HCT116 (cell line): Measurements from ENCODE around the gene ANKRD44. TPM values are rescaled to one million over a fixed set of nuclear protein-coding genes. Genes with fewer than 3 reads are reported as not detected.

Source experiments
- ATAC-seq: fragments of 200-7000 bp; cut with Tn5 transposase; 2 replicates; pipeline ENCODE4 v1.9.1; 2020; ENCODE audit warnings: mild to moderate bottlenecking, moderate library complexity
- BruUV-seq: library from RNA; stranded (reverse); fragments of 400-500 nt; replicated peaks from 2 replicates; lab custom pipeline; 2021; lab: Mats Ljungman, UMichigan
- CTCF ChIA-PET: fragments of 300-600 bp; sonication (Branson Sonifier 250); formaldehyde crosslinking; loops from one replicate; lab custom pipeline; 2021; ENCODE audit warnings: antibody characterized with exemption; lab: Charles Lee
- POLR2A ChIA-PET: fragments of 300-600, 350-600 bp; sonication (Branson Sonifier 250); formaldehyde crosslinking; loops from one replicate; lab custom pipeline; 2021; ENCODE audit warnings: antibody characterized with exemption; lab: Charles Lee
- RAD21 ChIA-PET, 2 experiments: fragments of 300-600 bp; sonication (Branson Sonifier 250); formaldehyde crosslinking; loops; one replicate each; lab custom pipeline; 2023; ENCODE audit warnings: low total read pairs in 2 of 2; ENCODE audit not compliant: uncharacterized antibody in 2 of 2, unreplicated experiment in 2 of 2, low non-redundant PET in 1 of 2; lab: Charles Lee
- DNase-seq: peaks from one replicate; pipeline ENCODE4 v3.0.0-alpha.2; 2010; ENCODE audit warnings: low read depth, low spot score
- H2AFZ ChIP-seq: fragments of 200-600 bp; shearing (Covaris generic), sonication (generic); 2 replicates; pipeline ENCODE4 v1.6.1; 2017; ENCODE audit warnings: low read depth, mixed run types, mixed read lengths, antibody characterized with exemption, low read length; ENCODE audit not compliant: poor library complexity, severe bottlenecking
- H3K27ac ChIP-seq: 2 replicates; pipeline ENCODE4 v1.5.1; 2012; ENCODE audit warnings: low read depth, low read length
- H3K27me3 ChIP-seq: fragments of 200-600 bp; sonication (generic); 2 replicates; pipeline ENCODE4 v1.6.1; 2016; ENCODE audit warnings: mixed run types, low read length, mixed read lengths; ENCODE audit not compliant: insufficient read depth
- H3K36me3 ChIP-seq, 2 experiments: fragments of 200-500 bp in 1 of 2; fragments of 200-600 bp in 1 of 2; sonication (Bioruptor generic) in 1 of 2; sonication (generic) in 1 of 2; 2 replicates each; pipeline versions ENCODE4 v1.5.1 to v1.6.1; 2014 to 2016; ENCODE audit warnings: low read length in 2 of 2, inconsistent platforms in 1 of 2, mixed read lengths in 1 of 2, mixed run types in 1 of 2; ENCODE audit not compliant: insufficient read depth in 2 of 2, control insufficient read depth in 1 of 2
- H3K4me1 ChIP-seq, 2 experiments: fragments of 200-600 bp in 1 of 2; sonication (generic) in 1 of 2; 2 replicates each; pipeline versions ENCODE4 v1.5.1 to v1.6.1; 2012 to 2017; ENCODE audit warnings: low read length in 2 of 2, inconsistent platforms in 1 of 2, mild to moderate bottlenecking in 1 of 2, mixed read lengths in 1 of 2, mixed run types in 1 of 2, moderate library complexity in 1 of 2; ENCODE audit not compliant: insufficient read depth in 2 of 2, control insufficient read depth in 1 of 2
- H3K4me2 ChIP-seq: fragments of 200-600 bp; sonication (generic); 2 replicates; pipeline ENCODE4 v1.6.1; 2017; ENCODE audit warnings: mixed run types, low read length, mixed read lengths
- H3K4me3 ChIP-seq, 2 experiments: fragments of 200-600 bp in 1 of 2; sonication (generic) in 1 of 2; replicated peaks in 1 of 2; 2 replicates each; pipeline ENCODE4 v1.5.1; 2011 to 2016; ENCODE audit warnings: low read length in 2 of 2, control low read depth in 1 of 2, low read depth in 1 of 2, mild to moderate bottlenecking in 1 of 2, mixed read lengths in 1 of 2, mixed run types in 1 of 2
- H3K79me2 ChIP-seq: fragments of 200-600 bp; sonication (generic); 2 replicates; pipeline ENCODE4 v1.6.1; 2017; ENCODE audit warnings: mild to moderate bottlenecking, mixed run types, low read length, moderate library complexity, mixed read lengths; ENCODE audit not compliant: insufficient read depth
- H3K9ac ChIP-seq: fragments of 200-600 bp; sonication (generic); 2 replicates; pipeline ENCODE4 v1.6.1; 2016; ENCODE audit warnings: low read length, mixed read lengths
- H3K9me2 ChIP-seq: fragments of 200-600 bp; sonication (generic), shearing (Covaris generic); 2 replicates; pipeline ENCODE4 v1.6.1; 2017; ENCODE audit warnings: mixed run types, mild to moderate bottlenecking, moderate library complexity; ENCODE audit not compliant: insufficient read depth
- H3K9me3 ChIP-seq, 2 experiments: fragments of 200-500 bp in 1 of 2; fragments of 200-600 bp in 1 of 2; sonication (Bioruptor generic) in 1 of 2; sonication (generic) in 1 of 2; 2 replicates each; pipeline ENCODE4 v1.6.1; 2014 to 2017; ENCODE audit warnings: low read length in 2 of 2, mixed read lengths in 2 of 2, inconsistent platforms in 1 of 2, low read depth in 1 of 2, mild to moderate bottlenecking in 1 of 2, mixed run types in 1 of 2, moderate library complexity in 1 of 2; ENCODE audit not compliant: control insufficient read depth in 1 of 2, insufficient read depth in 1 of 2
- H4K20me1 ChIP-seq: fragments of 200-600 bp; sonication (generic), shearing (Covaris generic); 2 replicates; pipeline ENCODE4 v1.6.1; 2017; ENCODE audit warnings: mixed run types, mild to moderate bottlenecking, moderate library complexity; ENCODE audit not compliant: insufficient read depth
- CEBPB ChIP-seq: IDR thresholded peaks from 2 replicates; pipeline ENCODE4 v1.6.1; 2012; ENCODE audit warnings: low read depth
- CTCF ChIP-seq, 3 experiments: fragments of 200-600 bp in 1 of 3; sonication (generic) in 1 of 3; IDR thresholded peaks in 2 of 3; conservative IDR thresholded peaks in 1 of 3; 2 replicates each; pipeline ENCODE4 v1.5.1; 2012 to 2017; ENCODE audit warnings: low read depth in 2 of 3, low read length in 2 of 3, antibody characterized with exemption in 1 of 3, borderline replicate concordance in 1 of 3, control low read depth in 1 of 3, mild to moderate bottlenecking in 1 of 3, mixed read lengths in 1 of 3, mixed run types in 1 of 3, moderate library complexity in 1 of 3; ENCODE audit not compliant: insufficient read depth in 1 of 3
- EGR1 ChIP-seq: IDR thresholded peaks from 2 replicates; pipeline ENCODE4 v1.6.1; 2012; ENCODE audit warnings: low read depth
- ELF1 ChIP-seq: IDR thresholded peaks from 2 replicates; pipeline ENCODE4 v1.6.1; 2012; ENCODE audit warnings: low read depth, borderline replicate concordance
- EZH2 ChIP-seq: fragments of 200-600 bp; sonication (generic); IDR thresholded peaks from 2 replicates; pipeline ENCODE4 v1.6.1; 2017; ENCODE audit warnings: antibody characterized with exemption, mixed run types
- EZH2phosphoT487 ChIP-seq: fragments of 200-600 bp; IDR thresholded peaks from 2 replicates; pipeline ENCODE4 v1.6.1; 2018; ENCODE audit warnings: antibody characterized with exemption, borderline replicate concordance
- FOSL1 ChIP-seq: IDR thresholded peaks from 2 replicates; pipeline ENCODE4 v1.6.1; 2012; ENCODE audit warnings: low read depth
- JUND ChIP-seq: IDR thresholded peaks from 2 replicates; pipeline ENCODE4 v1.6.1; 2012
- MAX ChIP-seq: IDR thresholded peaks from 2 replicates; pipeline ENCODE4 v1.6.1; 2012
- POLR2AphosphoS5 ChIP-seq: IDR thresholded peaks from 2 replicates; pipeline ENCODE4 v1.6.1; 2011; ENCODE audit warnings: mild to moderate bottlenecking, low read depth, low read length, moderate library complexity
- RAD21 ChIP-seq: IDR thresholded peaks from 2 replicates; pipeline ENCODE4 v1.6.1; 2012; ENCODE audit warnings: low read depth, mild to moderate bottlenecking
- REST ChIP-seq: IDR thresholded peaks from 2 replicates; pipeline ENCODE4 v1.6.1; 2012; ENCODE audit warnings: low read depth
- SIN3A ChIP-seq: IDR thresholded peaks from 2 replicates; pipeline ENCODE4 v1.6.1; 2012; ENCODE audit warnings: low read depth
- SP1 ChIP-seq: IDR thresholded peaks from 2 replicates; pipeline ENCODE4 v1.6.1; 2012; ENCODE audit warnings: low read depth
- TCF7L2 ChIP-seq: IDR thresholded peaks from 2 replicates; pipeline ENCODE4 v1.7.0; 2011; ENCODE audit warnings: borderline replicate concordance, inconsistent platforms; ENCODE audit not compliant: insufficient read depth, insufficient read length; ENCODE audit errors: extremely low read depth
- YY1 ChIP-seq: IDR thresholded peaks from 2 replicates; pipeline ENCODE4 v1.6.1; 2011; ENCODE audit warnings: low read length, low read depth, moderate library complexity, mild to moderate bottlenecking; ENCODE audit not compliant: insufficient replicate concordance; ENCODE audit errors: extremely low read depth
- ZNF274 ChIP-seq: fragments of 200-500 bp; sonication (Bioruptor generic); IDR thresholded peaks from 2 replicates; pipeline ENCODE4 v1.6.1; 2014; ENCODE audit warnings: mild to moderate bottlenecking, low read depth, low read length, inconsistent platforms
- intact Hi-C: fragments of 100-400 bp; cut with micrococcal nuclease; formaldehyde crosslinking; loops from 2 replicates; pipeline ENCODE4 v1.10.0; 2022
- total RNA-seq: library from RNA; stranded (reverse); gene quantifications from one replicate; pipeline ENCODE4 v1.2.1, GENCODE V29; 2021; ENCODE audit not compliant: unreplicated experiment

Gene ANKRD44
- total RNA-seq, 1 experiment from 2014 or later: 2.7 TPM

DNA sequence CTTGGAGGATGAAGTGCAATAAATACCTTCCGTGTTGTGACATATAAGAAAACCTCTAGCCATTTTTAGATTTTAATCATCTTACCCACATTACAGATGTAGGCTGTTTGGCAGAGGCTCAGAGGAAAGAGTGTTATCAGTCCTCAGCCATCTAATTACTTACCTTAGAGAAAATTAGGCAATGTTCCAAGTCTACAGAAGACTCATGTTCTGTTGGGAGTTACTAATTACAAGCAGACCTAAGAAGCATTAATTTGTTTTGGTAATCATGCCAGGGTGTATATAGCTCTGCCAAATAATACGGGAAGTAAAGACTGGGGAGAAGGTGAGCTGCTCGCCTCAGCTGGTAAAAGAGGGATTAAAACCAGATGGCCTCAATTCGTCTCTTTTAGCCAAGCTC, 258.2 kb downstream of the ANKRD44 start:
- intact Hi-C loops: no loop called here
- POLR2A ChIA-PET: no interaction called here
- TF ChIP-seq TCF7L2: no peak
- no peak for TF ChIP-seq ZNF274
- TF ChIP-seq YY1: no peak
- TF ChIP-seq FOSL1: no peak
- no peak for TF ChIP-seq EZH2phosphoT487
- TF ChIP-seq POLR2AphosphoS5: no peak
- no peak for TF ChIP-seq EGR1
- no peak for TF ChIP-seq JUND
- no peak for TF ChIP-seq SIN3A
- no peak for TF ChIP-seq CEBPB
- TF ChIP-seq ELF1: no peak
- TF ChIP-seq SP1: no peak
- no peak for TF ChIP-seq RAD21
- no peak for TF ChIP-seq CTCF (IDR thresholded peaks at IDR 0.05 in 2 of 3, conservative IDR thresholded peaks at IDR 0.05 in 1 of 3; ENCODE audit: borderline replicate concordance in 1 of 3, insufficient read depth in 1 of 3, low read depth in 2 of 3, low read length in 2 of 3)
- TF ChIP-seq EZH2: no peak
- TF ChIP-seq MAX: no peak
- no peak for TF ChIP-seq REST
- H3K36me3 ChIP-seq: no peaks in the 10 kb centered on the region
- CTCF ChIA-PET: no interaction called here
- RAD21 ChIA-PET: no interaction called here
- DNase-seq (no peak), ATAC-seq (no peak)
- H2AFZ ChIP-seq: no peak overlapping the region
- no peaks in the 10 kb centered on the region for H4K20me1 ChIP-seq
- no peaks in the 10 kb centered on the region for H3K79me2 ChIP-seq
- no peak overlapping the region for H3K27ac ChIP-seq
- H3K9me3 ChIP-seq: no peaks in the 10 kb centered on the region
- BruUV-seq: no TSS peak
- H3K4me2 ChIP-seq: no peak overlapping the region
- no peak overlapping the region for H3K4me3 ChIP-seq
- no peaks in the 10 kb centered on the region for H3K4me1 ChIP-seq
- H3K27me3 ChIP-seq: no peaks in the 10 kb centered on the region
- no peaks in the 10 kb centered on the region for H3K9me2 ChIP-seq
- H3K9ac ChIP-seq: no peak overlapping the region
